SK-N-SH (cell line): ENCODE data around the gene GATC.

Source experiments
- CHD2 ChIP-seq: fragments of 150-350 bp; IDR thresholded peaks from 2 replicates; pipeline ENCODE4 v1.6.1; 2018; ENCODE audit warnings: low read length; ENCODE audit not compliant: partially characterized antibody
- CTCF ChIP-seq: fragments of 200-600 bp; sonication (generic); IDR thresholded peaks from 2 replicates; pipeline ENCODE4 v1.6.1; 2017; ENCODE audit warnings: antibody characterized with exemption, mild to moderate bottlenecking, moderate library complexity
- EP300 ChIP-seq, 2 experiments: IDR thresholded peaks; 2 replicates each; pipeline versions ENCODE4 v1.4.0 to v1.6.1; 2012; ENCODE audit warnings: borderline replicate concordance in 1 of 2, low read depth in 1 of 2, low read length in 1 of 2
- FOXJ3 ChIP-seq: sonication (generic); formaldehyde crosslinking; IDR thresholded peaks from 2 replicates; pipeline ENCODE4 v1.5.1; 2020; ENCODE audit warnings: mild to moderate bottlenecking, missing genetic modification reagents
- GABPA ChIP-seq: IDR thresholded peaks from 2 replicates; pipeline ENCODE4 v1.4.0; 2012; ENCODE audit warnings: low read depth, mild to moderate bottlenecking
- NFIC ChIP-seq: IDR thresholded peaks from 2 replicates; pipeline ENCODE4 v1.4.0; 2012; ENCODE audit warnings: borderline replicate concordance
- RAD21 ChIP-seq: IDR thresholded peaks from 2 replicates; pipeline ENCODE4 v1.6.1; 2012; ENCODE audit warnings: mild to moderate bottlenecking, low read length
- RCOR1 ChIP-seq: fragments of 150-350 bp; IDR thresholded peaks from 2 replicates; pipeline ENCODE4 v1.6.1; 2017; ENCODE audit warnings: antibody characterized with exemption, low read length
- RFX5 ChIP-seq: IDR thresholded peaks from 2 replicates; pipeline ENCODE4 v1.6.1; 2012; ENCODE audit warnings: mild to moderate bottlenecking, improper control_type of control experiment, low read length
- SIN3A ChIP-seq: IDR thresholded peaks from 2 replicates; pipeline ENCODE4 v1.6.1; 2012; ENCODE audit warnings: low read depth, mild to moderate bottlenecking, low read length, moderate library complexity, borderline replicate concordance
- SMC3 ChIP-seq: IDR thresholded peaks from 2 replicates; pipeline ENCODE4 v1.6.1; 2012; ENCODE audit warnings: low read depth, low read length, improper control_type of control experiment
- TEAD4 ChIP-seq: IDR thresholded peaks from 2 replicates; pipeline ENCODE4 v1.4.0; 2012; ENCODE audit warnings: mild to moderate bottlenecking, borderline replicate concordance; ENCODE audit not compliant: insufficient read depth
- TF ChIP-seq, protein P1 (sequence below): IDR thresholded peaks from 2 replicates; pipeline ENCODE4 v1.4.0; 2012; ENCODE audit warnings: low read depth
- TF ChIP-seq, protein P2 (sequence below): IDR thresholded peaks from 2 replicates; pipeline ENCODE4; 2012

- TF ChIP-seq RFX5 (no peak), CTCF (peak; percentile 68), GABPA (no peak), CHD2 (no peak), SIN3A (no peak), EP300 (IDR thresholded peaks at IDR 0.05; ENCODE audit: borderline replicate concordance in 1 of 2, low read depth in 1 of 2, low read length in 1 of 2) (no peak), RAD21 (peak; percentile 47), FOXJ3 (CRISPR knock-in tag) (no peak), RCOR1 (no peak), TEAD4 (no peak), SMC3 (no peak), NFIC (no peak)
- TF ChIP-seq, protein P1, sequence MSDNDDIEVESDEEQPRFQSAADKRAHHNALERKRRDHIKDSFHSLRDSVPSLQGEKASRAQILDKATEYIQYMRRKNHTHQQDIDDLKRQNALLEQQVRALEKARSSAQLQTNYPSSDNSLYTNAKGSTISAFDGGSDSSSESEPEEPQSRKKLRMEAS, result no peak
- TF ChIP-seq, protein P2, sequence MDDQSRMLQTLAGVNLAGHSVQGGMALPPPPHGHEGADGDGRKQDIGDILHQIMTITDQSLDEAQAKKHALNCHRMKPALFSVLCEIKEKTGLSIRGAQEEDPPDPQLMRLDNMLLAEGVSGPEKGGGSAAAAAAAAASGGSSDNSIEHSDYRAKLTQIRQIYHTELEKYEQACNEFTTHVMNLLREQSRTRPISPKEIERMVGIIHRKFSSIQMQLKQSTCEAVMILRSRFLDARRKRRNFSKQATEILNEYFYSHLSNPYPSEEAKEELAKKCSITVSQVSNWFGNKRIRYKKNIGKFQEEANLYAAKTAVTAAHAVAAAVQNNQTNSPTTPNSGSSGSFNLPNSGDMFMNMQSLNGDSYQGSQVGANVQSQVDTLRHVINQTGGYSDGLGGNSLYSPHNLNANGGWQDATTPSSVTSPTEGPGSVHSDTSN, result no peak
Measured at GRCh38 chr12:120453977-120454376, 7.7 kb downstream of the GATC start.
